Kidney epithelial cell (primary cell): ENCODE results near the gene FAM13A. TPM values are rescaled to one million over a fixed set of nuclear protein-coding genes. Genes with fewer than 3 reads are reported as not detected.

Experiments used
- DNase-seq: peaks from one replicate; pipeline ENCODE4 v3.0.0-alpha.2; 2010; ENCODE audit warnings: low read depth
- H3K27me3 ChIP-seq: 2 replicates; pipeline ENCODE4 v1.6.0; 2011; ENCODE audit warnings: low read length; ENCODE audit not compliant: control insufficient read depth, insufficient read depth
- H3K36me3 ChIP-seq: 2 replicates; pipeline ENCODE4 v1.5.1; 2011; ENCODE audit warnings: low read length; ENCODE audit not compliant: control insufficient read depth, insufficient read depth
- H3K4me3 ChIP-seq: 2 replicates; pipeline ENCODE4 v1.5.1; 2011; ENCODE audit warnings: low read depth, mild to moderate bottlenecking, control low read depth, low read length
- CTCF ChIP-seq: IDR thresholded peaks from 2 replicates; pipeline ENCODE4 v1.5.1; 2011; ENCODE audit warnings: mild to moderate bottlenecking, moderate library complexity, low read length, control low read depth, inconsistent platforms; ENCODE audit not compliant: insufficient read depth, poor library complexity, severe bottlenecking
- total RNA-seq: library from RNA; depleted of rRNA; stranded (reverse); fragments of >200 nt; gene quantifications from 2 replicates; pipeline ENCODE4 v1.2.3, GENCODE V29; 2015

The FAM13A gene
- total RNA-seq, 1 donor from 2014 or later: 3.4 TPM

DNA sequence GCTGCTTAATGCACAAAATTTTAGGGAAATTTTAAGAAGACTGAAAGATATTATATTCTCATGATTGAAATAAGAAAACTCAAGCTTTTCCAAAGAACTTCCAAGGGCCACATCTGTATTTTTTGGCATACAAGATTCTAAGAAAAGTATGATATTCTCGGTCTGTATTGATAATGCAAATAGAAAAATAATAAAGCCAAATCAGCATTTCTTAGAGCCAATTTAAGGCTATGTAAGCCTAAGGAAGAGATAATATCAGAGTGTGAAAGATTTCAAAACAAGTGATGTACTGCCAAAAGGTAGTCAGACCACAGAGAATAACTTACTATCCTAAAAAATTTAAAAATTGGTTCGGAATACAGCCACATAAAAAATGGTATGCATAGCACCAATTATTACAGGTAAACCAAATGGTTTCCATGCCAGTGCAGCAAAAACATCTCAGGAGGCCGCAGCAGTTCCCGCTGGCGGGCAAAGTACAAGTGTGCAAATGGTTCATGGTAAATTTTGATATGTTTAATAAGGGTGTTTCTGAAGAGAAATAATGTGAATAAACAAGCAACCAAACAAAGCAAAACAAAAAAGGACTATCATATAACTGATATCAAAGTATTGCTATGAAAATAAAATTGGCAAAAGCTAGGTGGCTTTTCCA, 324.1 kb downstream of the FAM13A start:
- Histone ChIP-seq H3K36me3 (no peaks in the 10 kb centered on the region), H3K27me3 (no peaks in the 10 kb centered on the region), H3K4me3 (no peak overlapping the region)
- TF ChIP-seq CTCF: no peak
- DNase-seq: no peak

DNA sequence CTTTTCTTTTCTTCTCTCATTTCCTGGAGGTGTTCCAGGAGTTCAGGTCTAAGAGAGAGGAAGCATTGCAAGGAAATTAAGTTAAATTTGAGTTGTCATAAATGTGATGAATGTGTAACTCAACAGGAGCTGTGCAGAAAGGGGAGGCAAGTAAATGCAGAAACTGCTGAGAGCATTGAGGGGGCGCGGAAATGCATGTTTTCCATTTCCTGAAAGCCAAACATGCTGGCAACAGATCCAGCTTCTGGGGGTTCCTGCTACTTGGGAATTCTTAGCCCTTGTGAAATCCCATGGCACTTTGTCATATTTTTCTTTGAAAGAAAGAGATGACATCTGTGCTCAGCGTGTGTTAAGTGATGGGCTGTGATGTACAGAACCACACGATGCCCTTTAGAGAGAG, 325.6 kb downstream of the FAM13A start:
- no peak overlapping the region for H3K4me3 ChIP-seq
- no peak for TF ChIP-seq CTCF
- no peak for DNase-seq
- no peaks in the 10 kb centered on the region for H3K36me3 ChIP-seq
- no peaks in the 10 kb centered on the region for H3K27me3 ChIP-seq

GRCh38 chr4:88730811-88731210, 326.2 kb downstream of the FAM13A start:
- H3K27me3 ChIP-seq: no peaks in the 10 kb centered on the region
- H3K36me3 ChIP-seq: no peaks in the 10 kb centered on the region
- H3K4me3 ChIP-seq: no peak overlapping the region
- no peak for TF ChIP-seq CTCF
- no peak for DNase-seq

DNA sequence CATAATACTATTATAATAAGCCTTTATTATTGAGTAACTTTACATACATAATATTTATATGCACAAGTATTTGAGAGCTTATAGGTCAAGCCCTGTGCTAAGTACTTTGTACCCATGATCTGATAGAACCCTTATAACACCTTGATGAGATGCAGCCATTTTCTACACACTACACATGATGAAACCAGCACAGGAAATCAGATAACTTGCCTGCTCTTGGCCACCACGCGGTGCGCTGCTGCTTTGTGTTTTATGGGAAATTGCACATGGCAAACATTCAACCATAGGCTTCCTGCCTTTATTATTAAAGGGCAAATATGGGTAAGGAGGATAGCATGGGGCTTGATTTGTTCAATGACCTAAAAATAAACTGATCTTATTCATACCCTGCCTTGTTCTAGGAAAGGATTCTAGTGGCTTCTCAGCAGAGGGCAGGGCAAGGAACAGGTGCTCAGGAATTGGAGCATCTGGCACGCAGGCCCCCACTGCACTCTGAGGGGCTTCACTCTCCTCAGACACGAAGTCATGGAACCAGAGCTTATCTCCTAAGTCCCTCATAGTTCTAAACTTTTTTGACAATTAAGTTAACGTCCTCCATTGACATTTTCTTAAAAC, 327.7 kb downstream of the FAM13A start:
- H3K36me3 ChIP-seq: no peaks in the 10 kb centered on the region
- H3K27me3 ChIP-seq: no peaks in the 10 kb centered on the region
- no peak for DNase-seq
- no peak overlapping the region for H3K4me3 ChIP-seq
- TF ChIP-seq CTCF: no peak

DNA sequence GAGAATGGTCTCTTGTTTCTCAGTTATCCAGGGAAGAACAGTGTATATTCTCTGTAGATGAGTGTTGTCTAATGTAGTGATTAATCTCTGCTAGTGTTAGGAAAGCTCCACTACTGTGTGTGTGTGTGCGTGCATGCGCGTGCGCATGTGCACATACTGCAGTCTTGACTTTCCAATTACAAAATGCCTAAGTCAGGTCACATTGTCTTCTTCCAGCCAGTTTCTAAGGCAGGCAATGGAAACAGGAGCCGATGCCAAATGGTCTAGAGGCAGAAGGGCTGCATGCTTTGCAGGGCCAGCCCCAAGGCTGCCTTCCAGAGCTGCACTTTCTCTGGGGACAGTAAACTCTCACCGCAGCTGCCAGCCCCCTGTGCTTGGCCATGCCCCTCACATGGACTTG, 328.8 kb downstream of the FAM13A start:
- DNase-seq: no peak
- Histone ChIP-seq H3K27me3 (no peaks in the 10 kb centered on the region), H3K36me3 (no peaks in the 10 kb centered on the region), H3K4me3 (no peak overlapping the region)
- TF ChIP-seq CTCF: no peak

- Histone ChIP-seq H3K4me3 (no peak overlapping the region), H3K36me3 (no peaks in the 10 kb centered on the region), H3K27me3 (no peaks in the 10 kb centered on the region)
- no peak for TF ChIP-seq CTCF
- DNase-seq: no peak
Observed at GRCh38 chr4:88725986-88726385, 331.0 kb downstream of the FAM13A start.
